ENCODE data around the gene VCL.
"Not testable (repeated sequence)": the region's sequence is repeated elsewhere in the genome, so short reads cannot be mapped to it uniquely, and the experiment has no call there.

Gene VCL

GRCh38 chr10:74026428-74027015 is 28.6 kb downstream of the VCL start:
- H3K36me3 ChIP-seq (ENCODE audit: control insufficient read depth, insufficient read depth, low read length): peaks cover 32% of the 10 kb centered on the region
- no peaks in the 10 kb centered on the region for H3K27me3 ChIP-seq (ENCODE audit: control insufficient read depth, insufficient read depth, low read length)
- H3K27ac ChIP-seq (ENCODE audit: low read depth, low read length): peak overlapping the region; percentile 43
- H3K9me3 ChIP-seq (ENCODE audit: control insufficient read depth, insufficient read depth, low read length): no peaks in the 10 kb centered on the region
- H3K9ac ChIP-seq (ENCODE audit: low read depth, low read length): no peak overlapping the region
- H3K4me3 ChIP-seq (ENCODE audit: low read depth, low read length): no peak overlapping the region; the same call in 1 of the 2 replicates
- H3K4me1 ChIP-seq (ENCODE audit: control insufficient read depth, insufficient read depth, low read length): peaks cover 35% of the 10 kb centered on the region

- Histone ChIP-seq H3K27ac (ENCODE audit: low read depth, low read length) (no peak overlapping the region), H3K36me3 (ENCODE audit: control insufficient read depth, insufficient read depth, low read length) (peaks cover 32% of the 10 kb centered on the region)
These were observed 29.8 kb downstream of the VCL start for GRCh38 chr10:74027702-74028101.

GRCh38 chr10:74029943-74030342 is 32.0 kb downstream of the VCL start:
- peaks cover 30% of the 10 kb centered on the region for H3K36me3 ChIP-seq (ENCODE audit: control insufficient read depth, insufficient read depth, low read length)
- no peaks in the 10 kb centered on the region for H3K9me3 ChIP-seq (ENCODE audit: control insufficient read depth, insufficient read depth, low read length)
- no peak overlapping the region for H3K9ac ChIP-seq (ENCODE audit: low read depth, low read length)
- no peak overlapping the region for H3K4me3 ChIP-seq (ENCODE audit: low read depth, low read length)
- H3K4me1 ChIP-seq (ENCODE audit: control insufficient read depth, insufficient read depth, low read length): peaks cover 47% of the 10 kb centered on the region
- no peaks in the 10 kb centered on the region for H3K27me3 ChIP-seq (ENCODE audit: control insufficient read depth, insufficient read depth, low read length)
- no peak overlapping the region for H3K27ac ChIP-seq (ENCODE audit: low read depth, low read length)

More at GRCh38 chr10:74027702-74028101, 29.8 kb downstream of the VCL start:
- H3K9ac ChIP-seq (ENCODE audit: low read depth, low read length): no peak overlapping the region
- no peak overlapping the region for H3K4me3 ChIP-seq (ENCODE audit: low read depth, low read length)
- peaks cover 35% of the 10 kb centered on the region for H3K4me1 ChIP-seq (ENCODE audit: control insufficient read depth, insufficient read depth, low read length)
- H3K27me3 ChIP-seq (ENCODE audit: control insufficient read depth, insufficient read depth, low read length): no peaks in the 10 kb centered on the region
- H3K9me3 ChIP-seq (ENCODE audit: control insufficient read depth, insufficient read depth, low read length): no peaks in the 10 kb centered on the region

- H3K27me3 ChIP-seq (ENCODE audit: control insufficient read depth, insufficient read depth, low read length); H3K4me3 ChIP-seq (ENCODE audit: low read depth, low read length); H3K9me3 ChIP-seq (ENCODE audit: control insufficient read depth, insufficient read depth, low read length); H3K27ac ChIP-seq (ENCODE audit: low read depth, low read length); H3K9ac ChIP-seq (ENCODE audit: low read depth, low read length): not testable (repeated sequence)
- H3K4me1 ChIP-seq (ENCODE audit: control insufficient read depth, insufficient read depth, low read length): peaks cover 40% of the 10 kb centered on the region
- H3K36me3 ChIP-seq (ENCODE audit: control insufficient read depth, insufficient read depth, low read length): peaks cover 37% of the 10 kb centered on the region
These were observed 34.3 kb downstream of the VCL start for GRCh38 chr10:74032208-74032607.

- no peak overlapping the region for H3K9ac ChIP-seq (ENCODE audit: low read depth, low read length)
- no peaks in the 10 kb centered on the region for H3K27me3 ChIP-seq (ENCODE audit: control insufficient read depth, insufficient read depth, low read length)
- no peaks in the 10 kb centered on the region for H3K9me3 ChIP-seq (ENCODE audit: control insufficient read depth, insufficient read depth, low read length)
- H3K27ac ChIP-seq (ENCODE audit: low read depth, low read length): peak overlapping the region; percentile 42
- peaks cover 37% of the 10 kb centered on the region for H3K36me3 ChIP-seq (ENCODE audit: control insufficient read depth, insufficient read depth, low read length)
- H3K4me3 ChIP-seq (ENCODE audit: low read depth, low read length): no peak overlapping the region
- H3K4me1 ChIP-seq (ENCODE audit: control insufficient read depth, insufficient read depth, low read length): peaks cover 40% of the 10 kb centered on the region
These were observed 35.2 kb downstream of the VCL start for GRCh38 chr10:74032900-74033655.

- Histone ChIP-seq H3K9ac (ENCODE audit: low read depth, low read length) (no peak overlapping the region), H3K9me3 (ENCODE audit: control insufficient read depth, insufficient read depth, low read length) (no peaks in the 10 kb centered on the region), H3K4me1 (ENCODE audit: control insufficient read depth, insufficient read depth, low read length) (peaks cover 40% of the 10 kb centered on the region), H3K36me3 (ENCODE audit: control insufficient read depth, insufficient read depth, low read length) (peaks cover 36% of the 10 kb centered on the region), H3K27ac (ENCODE audit: low read depth, low read length) (peak overlapping the region; percentile 9), H3K27me3 (ENCODE audit: control insufficient read depth, insufficient read depth, low read length) (no peaks in the 10 kb centered on the region), H3K4me3 (ENCODE audit: low read depth, low read length) (no peak overlapping the region)
These were observed 35.8 kb downstream of the VCL start for GRCh38 chr10:74033702-74034101.

- Histone ChIP-seq H3K9ac (ENCODE audit: low read depth, low read length) (no peak overlapping the region), H3K4me3 (ENCODE audit: low read depth, low read length) (no peak overlapping the region), H3K9me3 (ENCODE audit: control insufficient read depth, insufficient read depth, low read length) (no peaks in the 10 kb centered on the region), H3K36me3 (ENCODE audit: control insufficient read depth, insufficient read depth, low read length) (peaks cover 35% of the 10 kb centered on the region), H3K27me3 (ENCODE audit: control insufficient read depth, insufficient read depth, low read length) (no peaks in the 10 kb centered on the region), H3K27ac (ENCODE audit: low read depth, low read length) (peak overlapping the region; percentile 14), H3K4me1 (ENCODE audit: control insufficient read depth, insufficient read depth, low read length) (peaks cover 40% of the 10 kb centered on the region)
These were observed 36.4 kb downstream of the VCL start for GRCh38 chr10:74034301-74034700.

- Histone ChIP-seq H3K4me1 (ENCODE audit: control insufficient read depth, insufficient read depth, low read length) (peaks cover 35% of the 10 kb centered on the region), H3K27ac (ENCODE audit: low read depth, low read length) (peak overlapping the region; percentile 11)
These were observed 37.4 kb downstream of the VCL start for GRCh38 chr10:74035303-74035702.

GRCh38 chr10:74036474-74036873 is 38.6 kb downstream of the VCL start:
- Histone ChIP-seq H3K4me3 (ENCODE audit: low read depth, low read length) (no peak overlapping the region), H3K27me3 (ENCODE audit: control insufficient read depth, insufficient read depth, low read length) (no peaks in the 10 kb centered on the region), H3K27ac (ENCODE audit: low read depth, low read length) (no peak overlapping the region), H3K4me1 (ENCODE audit: control insufficient read depth, insufficient read depth, low read length) (peaks cover 26% of the 10 kb centered on the region), H3K36me3 (ENCODE audit: control insufficient read depth, insufficient read depth, low read length) (peaks cover 24% of the 10 kb centered on the region), H3K9me3 (ENCODE audit: control insufficient read depth, insufficient read depth, low read length) (no peaks in the 10 kb centered on the region), H3K9ac (ENCODE audit: low read depth, low read length) (no peak overlapping the region)

More at GRCh38 chr10:74035303-74035702, 37.4 kb downstream of the VCL start:
- Histone ChIP-seq H3K27me3 (ENCODE audit: control insufficient read depth, insufficient read depth, low read length) (no peaks in the 10 kb centered on the region), H3K4me3 (ENCODE audit: low read depth, low read length) (no peak overlapping the region), H3K36me3 (ENCODE audit: control insufficient read depth, insufficient read depth, low read length) (peaks cover 27% of the 10 kb centered on the region), H3K9me3 (ENCODE audit: control insufficient read depth, insufficient read depth, low read length) (no peaks in the 10 kb centered on the region), H3K9ac (ENCODE audit: low read depth, low read length) (no peak overlapping the region)

- Histone ChIP-seq H3K9me3 (ENCODE audit: control insufficient read depth, insufficient read depth, low read length) (no peaks in the 10 kb centered on the region), H3K9ac (ENCODE audit: low read depth, low read length) (no peak overlapping the region), H3K27ac (ENCODE audit: low read depth, low read length) (peak overlapping the region; percentile 4), H3K36me3 (ENCODE audit: control insufficient read depth, insufficient read depth, low read length) (peaks cover 39% of the 10 kb centered on the region), H3K4me3 (ENCODE audit: low read depth, low read length) (no peak overlapping the region), H3K4me1 (ENCODE audit: control insufficient read depth, insufficient read depth, low read length) (peaks cover 10% of the 10 kb centered on the region), H3K27me3 (ENCODE audit: control insufficient read depth, insufficient read depth, low read length) (no peaks in the 10 kb centered on the region)
These were observed 41.7 kb downstream of the VCL start for GRCh38 chr10:74039561-74040145.

Measured in HUES48 (cell line).